Activated gamma-delta T cell treated with Interleukin-2 at 50 U/mL for 16 hours (primary cell): ENCODE data around the gene FREM2.

Experiments used
- DNase-seq: peaks from one replicate; pipeline ENCODE4 v3.0.0-alpha.2; 2020

FREM2 gene

GRCh38 chr13:38766799-38767198, 79.9 kb downstream of the FREM2 start:
- no peak for DNase-seq

DNA sequence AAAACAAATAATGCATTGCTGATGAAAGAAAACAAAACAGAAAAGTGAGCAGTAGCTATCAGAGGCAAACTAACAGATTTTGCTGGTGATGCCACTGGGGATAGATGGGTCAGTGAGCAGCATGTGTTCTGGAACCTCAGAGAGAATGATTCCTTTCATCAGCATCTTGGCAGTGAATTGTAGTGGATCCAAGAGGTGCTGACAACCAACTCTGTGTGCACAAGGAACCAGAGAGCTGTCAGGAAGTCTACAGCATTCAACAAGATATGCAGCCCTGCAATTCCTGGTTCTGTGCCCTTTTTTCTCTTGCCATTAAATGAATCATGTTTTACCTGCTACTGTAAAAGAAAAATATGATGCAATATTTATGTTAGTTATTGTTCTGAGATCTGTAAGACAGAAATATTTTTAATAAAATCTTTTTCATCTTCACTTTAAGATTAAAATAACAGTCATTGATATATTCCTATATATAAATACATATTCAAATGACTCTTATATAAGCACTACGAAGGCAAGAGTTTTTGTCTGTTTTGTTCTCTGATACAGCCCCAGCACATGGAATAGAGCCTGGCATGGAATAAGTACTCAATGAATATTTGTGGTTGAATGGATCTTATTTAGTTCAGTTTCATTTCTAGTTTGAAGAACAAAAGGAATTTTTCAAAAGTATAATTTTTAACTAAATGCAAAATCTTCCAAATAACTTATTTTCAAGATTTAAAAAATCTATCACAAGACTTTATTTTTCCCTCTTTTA, 80.8 kb downstream of the FREM2 start:
- no peak for DNase-seq

GRCh38 chr13:38769526-38769925, 82.6 kb downstream of the FREM2 start:
- no peak for DNase-seq

GRCh38 chr13:38775085-38775484, 88.2 kb downstream of the FREM2 start:
- no peak for DNase-seq

DNA sequence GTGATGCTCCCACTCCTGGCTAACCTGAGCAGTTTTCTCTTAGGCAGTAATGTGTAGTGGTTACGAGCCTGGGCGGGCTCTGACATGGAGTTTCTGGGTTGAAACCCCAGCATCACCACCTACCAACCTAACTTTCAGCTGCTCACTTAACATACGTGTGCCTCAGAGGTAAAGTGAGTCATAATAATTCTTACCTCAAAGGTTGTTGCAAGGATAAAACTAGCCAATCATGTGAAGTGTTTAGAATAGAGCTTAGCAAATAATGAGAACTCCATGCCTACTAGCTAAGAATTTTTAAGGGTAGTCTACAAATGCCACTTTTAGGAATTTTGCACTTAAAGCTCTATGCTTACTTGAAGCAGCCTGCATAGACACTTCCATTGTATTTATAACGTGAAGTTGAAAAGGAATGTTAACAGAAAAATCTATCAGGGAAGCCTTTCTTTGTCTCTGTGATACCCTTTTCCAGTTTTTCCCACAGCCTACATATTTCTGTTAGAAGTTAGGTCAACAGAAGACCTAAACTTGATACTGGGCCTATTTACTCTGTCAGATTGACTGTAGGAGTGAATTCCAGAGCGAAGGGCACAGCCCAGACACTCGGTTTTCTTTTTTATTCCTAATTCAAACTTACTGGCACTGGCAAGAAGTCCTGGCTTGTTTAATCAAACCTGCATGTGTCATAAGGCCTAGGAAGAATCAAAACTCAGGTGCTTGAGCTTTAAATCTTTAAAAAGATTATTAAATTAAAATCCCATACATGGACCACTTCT, 90.7 kb downstream of the FREM2 start:
- no peak for DNase-seq

GRCh38 chr13:38781539-38781938, 94.7 kb downstream of the FREM2 start:
- no peak for DNase-seq

DNA sequence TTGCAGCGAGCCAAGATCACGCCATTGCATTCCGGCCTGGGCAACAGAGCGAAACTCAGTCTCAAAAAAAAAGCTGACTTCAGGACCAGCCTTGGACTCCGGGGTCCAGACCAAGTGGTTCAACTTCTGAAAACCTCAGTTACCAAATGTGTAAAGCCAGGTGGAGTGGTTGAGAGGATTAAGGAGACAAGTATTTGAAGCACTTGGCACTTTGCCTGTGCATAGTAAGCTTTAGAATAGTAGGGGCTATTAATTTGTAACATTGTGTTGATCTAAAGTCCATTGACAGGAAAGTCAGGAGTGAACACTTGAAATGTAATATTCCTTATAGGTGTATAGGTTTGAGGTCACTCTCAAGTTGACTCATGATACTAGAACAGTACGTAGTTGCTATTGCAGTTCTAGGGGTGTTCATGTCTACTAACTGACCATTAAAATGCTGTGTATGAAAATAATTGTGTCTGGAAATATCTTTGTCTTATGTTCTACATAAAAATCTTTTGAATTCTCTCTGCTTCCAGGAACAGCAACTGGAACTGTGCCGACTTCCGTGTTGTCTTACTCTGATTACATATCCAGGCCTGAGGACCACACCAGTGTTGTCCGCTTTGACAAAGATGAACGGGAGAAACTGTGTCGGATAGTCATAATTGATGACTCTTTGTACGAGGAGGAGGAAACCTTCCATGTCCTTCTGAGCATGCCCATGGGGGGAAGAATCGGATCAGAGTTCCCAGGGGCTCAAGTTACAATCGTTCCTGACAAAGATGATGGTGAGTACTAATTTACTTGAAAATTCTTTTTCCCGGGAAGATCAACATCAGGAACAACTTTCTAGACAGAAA, 97.4 kb downstream of the FREM2 start:
- DNase-seq = no peak

DNA sequence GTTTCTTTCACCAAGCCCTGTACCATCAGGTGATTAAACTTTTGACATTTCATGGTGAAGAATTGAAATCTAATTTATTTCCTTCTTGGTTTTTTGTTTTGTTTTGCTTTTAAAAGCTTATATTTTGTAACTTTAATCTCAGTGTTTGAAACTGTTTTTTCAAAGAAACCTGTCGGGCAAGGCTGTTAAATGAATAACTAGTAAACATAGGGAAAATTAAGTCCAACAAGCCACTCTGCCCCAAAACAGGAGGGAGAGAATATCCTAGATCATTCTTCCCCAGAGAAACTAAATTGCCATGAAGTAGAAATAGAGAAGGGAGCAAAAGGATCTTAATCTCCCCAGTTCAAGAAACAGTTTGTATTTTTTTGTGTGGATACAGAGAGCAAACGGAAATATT, 98.2 kb downstream of the FREM2 start:
- DNase-seq = no peak

GRCh38 chr13:38785490-38785889, 98.6 kb downstream of the FREM2 start:
- no peak for DNase-seq

- no peak for DNase-seq
Observed at GRCh38 chr13:38787550-38787949, 100.7 kb downstream of the FREM2 start.

GRCh38 chr13:38796890-38797289, 110.0 kb downstream of the FREM2 start:
- no peak for DNase-seq

- DNase-seq = no peak
Observed at GRCh38 chr13:38803531-38803930, 116.7 kb downstream of the FREM2 start.

GRCh38 chr13:38804061-38804460, 117.2 kb downstream of the FREM2 start:
- DNase-seq = no peak

DNA sequence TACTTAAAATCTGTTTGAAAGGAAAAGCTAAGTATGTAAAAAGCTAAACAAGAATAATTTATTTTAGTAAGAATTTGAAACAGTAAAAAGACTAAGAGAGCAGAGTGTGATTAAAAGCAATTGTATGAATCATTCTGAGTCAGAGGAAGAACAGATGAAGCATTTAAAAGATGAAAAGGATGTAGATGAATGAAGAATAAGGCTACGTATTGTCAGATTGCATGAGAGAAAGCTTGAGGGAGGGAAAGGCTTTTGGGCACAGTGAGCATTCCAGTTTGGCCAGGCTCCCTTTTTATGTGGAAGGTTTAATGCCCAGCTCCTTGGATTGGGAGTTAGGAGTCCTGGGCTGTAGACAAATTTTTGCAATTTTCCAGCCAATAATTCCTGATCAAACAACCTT, 117.7 kb downstream of the FREM2 start:
- DNase-seq = no peak

- no peak for DNase-seq
Observed at GRCh38 chr13:38814331-38814730, 127.5 kb downstream of the FREM2 start.

- no peak for DNase-seq
Observed at GRCh38 chr13:38819053-38819452, 132.2 kb downstream of the FREM2 start.

DNA sequence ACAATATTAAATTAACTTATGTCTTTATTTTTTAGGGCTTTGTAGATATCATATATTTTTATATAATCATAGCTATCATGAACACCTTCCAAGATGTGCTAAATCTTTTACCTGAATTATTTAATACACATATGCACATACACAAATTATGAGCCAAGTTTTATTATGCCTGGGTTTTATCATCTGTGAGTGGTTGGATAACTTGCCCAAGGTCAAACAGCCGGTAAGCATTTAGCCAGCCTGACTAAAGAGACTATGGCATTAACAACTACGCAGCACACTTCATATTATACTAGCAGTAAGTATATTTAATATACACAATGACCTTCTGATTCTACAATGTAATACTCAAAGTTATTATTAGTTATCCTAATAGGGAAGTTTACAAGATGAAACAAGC, 132.7 kb downstream of the FREM2 start:
- no peak for DNase-seq

GRCh38 chr13:38821770-38822551, 135.1 kb downstream of the FREM2 start:
- DNase-seq = no peak

- DNase-seq = no peak
Observed at GRCh38 chr13:38824342-38824741, 137.5 kb downstream of the FREM2 start.

DNA sequence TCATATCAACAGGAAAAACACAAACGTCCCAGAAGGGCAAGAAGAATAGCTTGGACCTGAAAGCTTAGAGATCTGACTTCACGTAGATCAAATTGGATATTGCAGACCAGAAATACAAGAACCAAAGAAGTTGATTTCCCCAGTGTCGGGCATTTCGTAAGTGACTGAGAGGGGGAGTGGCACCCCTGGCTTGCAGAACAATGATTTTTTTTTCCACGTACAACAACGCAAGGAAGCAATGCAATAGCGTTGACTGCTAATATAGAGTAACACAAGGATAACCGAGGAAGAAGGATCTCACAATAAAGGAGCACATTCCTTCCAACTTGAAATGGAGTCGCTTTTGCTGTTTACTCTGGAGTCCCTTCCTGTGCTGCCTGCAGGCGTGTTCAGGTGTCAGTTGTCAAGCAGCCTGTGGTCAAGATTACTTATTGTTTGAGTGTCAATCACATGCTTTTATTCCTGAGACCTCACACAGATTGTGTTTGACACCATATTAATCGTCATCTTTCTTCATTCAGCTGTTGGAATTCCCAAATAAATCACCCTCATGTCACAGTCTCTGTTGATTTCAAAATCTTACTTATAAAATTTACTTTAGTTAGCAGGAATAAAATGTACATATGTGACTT, 139.4 kb downstream of the FREM2 start:
- no peak for DNase-seq

DNA sequence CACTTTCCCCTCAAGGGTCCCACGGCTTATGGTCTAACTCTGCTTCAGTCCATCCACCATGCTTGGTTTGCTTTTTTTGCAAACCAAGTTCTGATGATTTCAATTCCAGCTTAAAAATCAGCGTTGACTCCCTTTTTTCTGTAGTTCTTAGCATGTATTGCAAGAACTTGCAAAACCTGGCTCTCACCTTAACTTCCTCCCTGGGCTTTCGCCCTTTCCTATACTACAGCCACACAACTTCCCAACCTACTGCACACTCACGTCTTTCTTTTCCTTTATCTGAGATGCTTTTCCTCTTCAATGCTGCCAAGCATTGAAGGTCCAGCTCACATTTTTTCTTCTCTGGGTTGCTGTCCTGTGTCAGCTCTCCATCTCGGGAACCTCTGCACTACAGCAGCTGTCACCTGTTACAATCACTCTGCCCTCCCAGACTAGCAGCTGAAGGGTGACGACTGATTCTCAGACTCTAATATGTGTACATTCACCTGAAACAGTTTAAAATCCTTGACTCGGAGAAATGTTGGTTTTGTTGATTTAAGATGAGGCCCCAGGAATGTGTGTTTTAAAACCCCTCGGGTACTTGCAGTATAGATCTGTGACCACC, 143.7 kb downstream of the FREM2 start:
- DNase-seq = no peak

DNA sequence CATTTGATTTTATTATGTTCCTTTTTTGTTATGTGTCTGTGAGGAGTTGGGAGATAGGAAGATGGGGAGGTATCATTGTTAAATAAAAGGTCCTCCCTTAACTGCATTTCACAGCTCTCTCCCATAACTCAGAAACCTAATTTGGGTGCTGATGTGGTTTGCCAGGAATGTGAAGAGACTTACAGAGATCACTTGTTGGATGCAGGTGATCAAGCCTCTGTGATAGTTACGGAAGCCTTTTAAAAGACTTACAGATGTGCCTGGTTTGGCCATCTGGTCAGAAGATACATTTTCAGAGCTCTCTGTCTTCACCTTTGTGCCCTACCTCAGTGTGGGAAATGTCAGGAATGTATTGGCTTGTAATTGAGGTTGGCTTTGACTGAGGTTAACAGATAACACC, 157.7 kb downstream of the FREM2 start:
- no peak for DNase-seq
